Adrenal gland (tissue), 12 donors: ENCODE results near the gene APP. TPM values are rescaled to one million over a fixed set of nuclear protein-coding genes. Genes with fewer than 3 reads are reported as not detected.
"Not testable (repeated sequence)": the region's sequence is repeated elsewhere in the genome, so short reads cannot be mapped to it uniquely, and the experiment has no call there.

ENCODE experiments used
- DNase-seq, 7 donors: peaks; one replicate each; pipeline ENCODE4 v3.0.0-alpha.2; 2019 to 2020
- H3K27ac ChIP-seq, 5 donors: fragments of 200-600 bp; sonication (generic) in 4 of 5; 1 replicate in 3 of 5; 2 replicates in 2 of 5; pipeline versions ENCODE4 v1.5.1 to v1.8.0; 2016 to 2020; ENCODE audit warnings: mild to moderate bottlenecking in 1 of 5
- H3K27me3 ChIP-seq: fragments of 200-600 bp; 2 replicates; pipeline ENCODE4 v1.8.0; 2021
- H3K36me3 ChIP-seq, 2 donors: fragments of 200-600 bp; replicated peaks in 1 of 2; 1 replicate in 1 of 2; 2 replicates in 1 of 2; pipeline versions ENCODE4 v1.5.1 to v1.8.0; 2018 to 2022
- H3K4me1 ChIP-seq, 2 donors: fragments of 200-600 bp; replicated peaks in 1 of 2; 1 replicate in 1 of 2; 2 replicates in 1 of 2; pipeline versions ENCODE4 v1.5.1 to v1.8.0; 2018 to 2021
- H3K4me3 ChIP-seq, 4 donors: fragments of 200-600 bp; sonication (generic) in 3 of 4; one replicate each; pipeline ENCODE4 v1.5.1; 2016 to 2018
- H3K9me3 ChIP-seq, 3 donors: fragments of 200-600 bp; sonication (generic) in 1 of 3; replicated peaks in 1 of 3; 1 replicate in 2 of 3; 2 replicates in 1 of 3; pipeline versions ENCODE4 v1.5.1 to v1.8.0; 2016 to 2021
- POLR2A ChIP-seq, 2 donors: fragments of 450-650 bp; IDR thresholded peaks; one replicate each; pipeline ENCODE4 v1.6.1; 2017; ENCODE audit warnings: antibody characterized with exemption in 2 of 2, mild to moderate bottlenecking in 2 of 2, moderate library complexity in 1 of 2
- WGBS, 4 donors: extraction: QIAGEN DNeasy Blood & Tissue Kit in 2 of 4; methylation state at CpG; one replicate each; pipeline versions ENCODE4 v1.1.5 to v1.1.7; 2013 to 2017; 5-methylcytosine and 5-hydroxymethylcytosine counted together
- intact Hi-C, 2 donors: fragments of 100-400 bp; cut with DNase I; formaldehyde crosslinking; loops; one replicate each; pipeline versions ENCODE4 v1.14.1 to v1.15.0; 2022 to 2023
- polyA plus RNA-seq, 3 donors: library from polyadenylated mRNA; stranded (reverse); fragments of 200-250 nt in 2 of 3; fragments of 350-450 nt in 1 of 3; fragmentation: Illumina TruSeq in 1 of 3; extraction: RNeasy Lipid Tissue Mini Kit (QIAGEN cat#74804) in 1 of 3; gene quantifications; one replicate each; pipeline ENCODE4 v1.2.3, GENCODE V29; 2013 to 2014
- total RNA-seq, 9 donors: library from RNA; depleted of rRNA in 4 of 9; stranded (reverse); fragments of >200 nt in 4 of 9; fragments of 120-200 nt in 1 of 9; fragmentation: NEBNext Ultra II Directional in 1 of 9; extraction: Animal tissue kit (Norgen Biotek cat#: 25700) in 1 of 9; gene quantifications; one replicate each; pipeline versions ENCODE4 v1.1.0 to v1.2.4, GENCODE V29; 2013 to 2023
- TF ChIP-seq, protein P1 (sequence below), 6 experiments: fragments of 450-650 bp in 4 of 6; fragments of 200-600 bp in 2 of 6; sonication (generic) in 1 of 6; IDR thresholded peaks; 1 replicate in 5 of 6; 2 replicates in 1 of 6; pipeline versions ENCODE4 v1.5.1 to v1.8.0; 2016 to 2021; ENCODE audit warnings: antibody characterized with exemption in 6 of 6, mild to moderate bottlenecking in 2 of 6, moderate library complexity in 1 of 6
- donor health status: healthy with polysubstance abuse.
- donor health status: Bipolar disorder and iron deficiency.
- donor health status: DM: yes; HTN: yes; CAD: no.
- donor health status: DM: no; HTN: no; CAD: no.
- donor health status: DM: no; HTN: no; CAD: no.
- donor health status: DM: yes; HTN: yes; CAD: no.

Gene APP
- total and polyA plus RNA-seq, 12 donors = 161 to 1,079 (median 710) TPM

DNA sequence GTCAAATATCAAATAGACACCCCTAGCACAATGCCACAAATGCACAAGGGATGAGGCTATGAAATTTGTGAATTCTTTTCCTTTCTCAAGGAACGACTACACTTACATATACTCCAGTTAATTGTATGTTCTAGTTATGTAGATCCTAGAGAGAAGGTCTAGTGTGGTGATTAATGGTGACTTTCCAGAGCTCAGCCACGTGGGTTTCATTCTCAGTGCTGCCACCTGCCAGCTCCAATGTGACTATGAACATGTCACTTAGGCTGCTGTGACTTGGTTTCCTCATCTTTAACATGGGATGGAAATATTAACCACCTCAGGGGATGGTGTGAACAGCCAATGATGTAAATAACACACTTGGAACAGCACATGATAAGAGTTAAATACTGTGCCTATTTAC, 138.3 kb downstream of the APP start:
- no peak for DNase-seq
- H3K36me3 ChIP-seq = peaks cover 0 to 5% of the 10 kb centered on the region in 2 donors
- no peaks in the 10 kb centered on the region for H3K27me3 ChIP-seq
- 57 to 88% (median 65%) methylated on average over 2 of the region's 2 CpGs for WGBS, 4 donors
- no peaks in the 10 kb centered on the region for H3K9me3 ChIP-seq
- no peak overlapping the region for H3K4me3 ChIP-seq
- intact Hi-C loops = no loop called here
- no peak overlapping the region for H3K27ac ChIP-seq
- no peak for TF ChIP-seq POLR2A (IDR thresholded peaks at IDR 0.05)
- TF ChIP-seq, protein P1, sequence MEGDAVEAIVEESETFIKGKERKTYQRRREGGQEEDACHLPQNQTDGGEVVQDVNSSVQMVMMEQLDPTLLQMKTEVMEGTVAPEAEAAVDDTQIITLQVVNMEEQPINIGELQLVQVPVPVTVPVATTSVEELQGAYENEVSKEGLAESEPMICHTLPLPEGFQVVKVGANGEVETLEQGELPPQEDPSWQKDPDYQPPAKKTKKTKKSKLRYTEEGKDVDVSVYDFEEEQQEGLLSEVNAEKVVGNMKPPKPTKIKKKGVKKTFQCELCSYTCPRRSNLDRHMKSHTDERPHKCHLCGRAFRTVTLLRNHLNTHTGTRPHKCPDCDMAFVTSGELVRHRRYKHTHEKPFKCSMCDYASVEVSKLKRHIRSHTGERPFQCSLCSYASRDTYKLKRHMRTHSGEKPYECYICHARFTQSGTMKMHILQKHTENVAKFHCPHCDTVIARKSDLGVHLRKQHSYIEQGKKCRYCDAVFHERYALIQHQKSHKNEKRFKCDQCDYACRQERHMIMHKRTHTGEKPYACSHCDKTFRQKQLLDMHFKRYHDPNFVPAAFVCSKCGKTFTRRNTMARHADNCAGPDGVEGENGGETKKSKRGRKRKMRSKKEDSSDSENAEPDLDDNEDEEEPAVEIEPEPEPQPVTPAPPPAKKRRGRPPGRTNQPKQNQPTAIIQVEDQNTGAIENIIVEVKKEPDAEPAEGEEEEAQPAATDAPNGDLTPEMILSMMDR (IDR thresholded peaks at IDR 0.05) = no peak
- peaks cover 0 to 14% of the 10 kb centered on the region in 2 donors for H3K4me1 ChIP-seq

DNA sequence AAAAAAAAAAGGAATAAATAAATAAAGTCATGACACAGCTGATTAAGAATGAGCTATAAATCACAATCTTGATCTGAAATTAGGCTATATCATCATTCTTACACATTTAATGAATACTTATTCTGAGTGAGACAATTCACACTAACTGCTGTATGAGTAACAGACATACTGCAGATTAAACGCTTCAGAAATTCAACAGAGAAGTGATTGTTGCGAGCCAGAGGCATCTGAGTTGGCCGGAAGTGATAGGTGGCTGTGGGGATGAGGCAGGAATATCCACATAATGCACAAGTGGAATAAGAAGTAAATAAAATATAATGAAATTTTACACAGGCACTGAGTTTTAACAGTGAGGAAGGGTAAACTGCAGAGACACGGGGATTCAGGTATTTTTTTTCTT, 142.4 kb downstream of the APP start:
- H3K27me3 ChIP-seq = no peaks in the 10 kb centered on the region
- intact Hi-C loops = loop anchor here in 1 of 2 donors (10.0 kb wide), 1 partner anchor 127 kb away; no protein-coding TSS in a partner anchor
- peaks cover 0 to 16% of the 10 kb centered on the region in 2 donors for H3K4me1 ChIP-seq
- TF ChIP-seq, protein P1 (IDR thresholded peaks at IDR 0.05) = no peak
- no peak for TF ChIP-seq POLR2A (IDR thresholded peaks at IDR 0.05)
- H3K4me3 ChIP-seq = no peak overlapping the region
- H3K9me3 ChIP-seq = no peaks in the 10 kb centered on the region
- H3K27ac ChIP-seq = no peak overlapping the region
- WGBS, 4 donors = 89 to 96% (median 93%) methylated on average over 4 of the region's 4 CpGs
- no peak for DNase-seq
- H3K36me3 ChIP-seq = peaks cover 0 to 5% of the 10 kb centered on the region in 2 donors

DNA sequence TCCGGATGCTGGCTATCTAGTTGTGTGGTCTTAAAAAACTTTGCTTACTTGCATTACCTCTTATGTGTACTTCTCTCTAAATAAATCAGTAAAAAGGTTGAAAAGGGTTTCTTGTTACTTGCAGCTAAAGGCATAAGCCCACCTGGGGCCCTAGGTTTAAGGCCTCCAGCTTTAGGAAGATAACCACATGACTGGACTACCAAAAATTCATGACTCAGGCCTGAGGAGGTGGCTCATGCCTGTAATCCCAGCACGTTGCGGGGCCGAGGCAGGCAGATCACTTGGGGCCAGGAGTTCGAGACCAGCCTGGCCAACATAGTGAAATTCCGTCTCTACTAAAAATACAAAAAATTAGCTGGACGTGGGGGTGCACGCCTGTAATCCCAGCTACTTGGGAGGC, 142.9 kb downstream of the APP start:
- no peaks in the 10 kb centered on the region for H3K27me3 ChIP-seq
- WGBS, 4 donors = 92 to 97% (median 96%) methylated on average over 8 of the region's 8 CpGs
- DNase-seq = no peak
- intact Hi-C loops = loop anchor here in 1 of 2 donors (10.0 kb wide), 1 partner anchor 127 kb away; no protein-coding TSS in a partner anchor
- H3K4me1 ChIP-seq = peaks cover 0 to 16% of the 10 kb centered on the region in 2 donors
- H3K27ac ChIP-seq = no peak overlapping the region
- H3K9me3 ChIP-seq = no peaks in the 10 kb centered on the region
- H3K4me3 ChIP-seq = no peak overlapping the region
- no peak for TF ChIP-seq POLR2A (IDR thresholded peaks at IDR 0.05)
- TF ChIP-seq, protein P1 (IDR thresholded peaks at IDR 0.05) = no peak
- H3K36me3 ChIP-seq = peaks cover 0 to 5% of the 10 kb centered on the region in 2 donors

DNA sequence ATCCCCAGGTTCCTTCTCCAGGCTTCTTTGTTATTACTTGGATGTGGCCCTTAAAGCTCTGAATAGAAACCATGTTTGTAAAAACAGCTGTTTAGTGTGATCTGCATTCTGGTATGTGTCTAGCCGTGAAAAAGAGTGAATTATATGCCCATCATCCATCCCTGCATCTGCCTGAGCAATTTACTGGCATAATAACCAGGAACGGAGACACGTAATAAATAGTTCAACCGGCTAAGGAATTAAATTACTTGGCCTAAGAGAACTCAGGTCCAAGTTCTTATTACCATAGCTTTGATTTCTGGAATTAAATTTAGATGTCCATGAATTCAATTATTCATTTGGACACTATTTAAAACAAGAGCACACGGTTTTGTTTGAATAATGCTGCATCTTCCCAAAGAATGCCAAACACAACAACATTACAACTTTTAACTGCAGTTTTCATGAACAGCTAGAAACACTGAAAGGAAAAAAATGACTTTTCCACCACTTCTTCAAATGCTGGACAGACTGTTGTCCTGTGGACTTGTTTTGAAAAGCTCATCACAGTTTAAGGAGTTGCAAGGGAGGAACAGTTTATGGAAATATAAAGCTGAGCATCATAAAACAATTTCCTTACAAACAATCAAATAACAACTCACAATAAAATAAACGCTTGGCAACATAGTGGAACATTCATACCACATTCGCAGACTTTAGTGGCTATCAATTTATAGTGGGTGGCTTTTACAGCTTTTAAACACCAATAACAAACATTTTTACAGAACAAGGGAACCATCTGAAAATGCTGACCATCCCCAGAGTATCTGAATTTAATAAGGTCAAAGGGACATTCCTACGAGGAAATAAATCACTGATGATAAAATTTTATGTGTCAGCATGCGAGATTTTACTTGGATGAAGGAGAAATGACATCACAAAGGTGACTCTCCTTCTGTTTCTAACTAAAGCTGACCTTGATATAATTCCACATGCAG, 144.7 kb downstream of the APP start:
- intact Hi-C loops = loop anchor here in 1 of 2 donors (10.0 kb wide), 1 partner anchor 129 kb away; no protein-coding TSS in a partner anchor
- peaks cover 0 to 17% of the 10 kb centered on the region in 2 donors for H3K36me3 ChIP-seq
- DNase-seq = no peak
- H3K27me3 ChIP-seq = no peaks in the 10 kb centered on the region
- H3K27ac ChIP-seq = no peak overlapping the region
- no peak overlapping the region for H3K4me3 ChIP-seq
- TF ChIP-seq, protein P1 (IDR thresholded peaks at IDR 0.05) = no peak
- peaks cover 0 to 16% of the 10 kb centered on the region in 2 donors for H3K4me1 ChIP-seq
- WGBS, 4 donors = 53 to 66% (median 55%) methylated on average over 9 of the region's 9 CpGs
- no peaks in the 10 kb centered on the region for H3K9me3 ChIP-seq

DNA sequence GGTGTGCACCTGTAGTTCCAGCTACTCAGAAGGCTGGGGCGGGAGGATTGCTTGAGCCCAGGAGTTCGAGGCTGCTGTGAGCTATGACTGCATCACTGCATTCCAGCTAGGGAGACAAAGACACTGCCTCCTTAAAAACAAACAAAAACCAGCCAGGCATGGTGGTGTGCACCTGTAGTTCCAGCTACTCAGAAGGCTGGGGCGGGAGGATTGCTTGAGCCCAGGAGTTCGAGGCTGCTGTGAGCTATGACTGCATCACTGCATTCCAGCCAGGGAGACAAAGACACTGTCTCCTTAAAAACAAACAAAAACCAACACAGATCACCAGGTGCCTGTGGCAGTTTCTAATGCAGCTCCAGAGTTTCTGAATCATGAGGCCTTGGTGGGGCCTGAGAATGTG, 147.2 kb downstream of the APP start:
- intact Hi-C loops = loop anchor here in 1 of 2 donors (10.0 kb wide), 1 partner anchor 131 kb away; no protein-coding TSS in a partner anchor
- DNase-seq, H3K9me3 ChIP-seq, H3K4me3 ChIP-seq, H3K27ac ChIP-seq, H3K27me3 ChIP-seq: not testable (repeated sequence)
- 93 to 97% (median 94%) methylated on average over 4 of the region's 4 CpGs for WGBS, 4 donors
- Histone ChIP-seq H3K36me3 (peaks cover 0 to 21% of the 10 kb centered on the region in 2 donors), H3K4me1 (peaks cover 0 to 16% of the 10 kb centered on the region in 2 donors)

DNA sequence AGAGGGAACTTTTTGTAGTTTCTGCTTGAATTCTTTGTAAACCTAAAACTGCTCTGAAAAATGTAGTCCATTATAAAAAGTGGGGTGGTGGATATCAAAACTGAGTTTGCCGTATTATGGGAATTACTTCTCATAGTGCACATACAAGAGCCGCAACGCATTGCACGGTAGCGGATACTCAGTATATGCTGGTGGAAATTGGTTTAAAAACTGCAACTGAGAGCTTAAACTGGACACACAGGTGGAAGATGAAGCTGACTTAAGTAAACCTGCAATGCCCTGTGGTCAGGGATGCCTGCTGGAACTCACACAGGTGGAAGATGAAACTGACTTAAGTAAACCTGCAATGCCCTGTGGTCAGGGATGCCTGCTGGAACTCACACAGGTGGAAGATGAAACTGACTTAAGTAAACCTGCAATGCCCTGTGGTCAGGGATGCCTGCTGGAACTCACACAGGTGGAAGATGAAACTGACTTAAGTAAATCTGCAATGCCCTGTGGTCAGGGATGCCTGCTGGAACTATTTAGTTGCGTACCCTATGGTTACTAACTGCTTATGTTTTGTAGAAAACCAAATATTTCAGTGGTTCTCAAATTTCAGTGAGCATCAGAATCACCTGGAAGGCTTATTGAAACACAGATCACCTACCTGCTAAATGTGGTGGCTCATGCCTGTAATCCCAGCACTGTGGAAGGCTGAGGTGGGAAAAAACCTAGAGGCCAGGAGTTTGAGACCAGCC, 147.8 kb downstream of the APP start:
- H3K27ac ChIP-seq, H3K4me3 ChIP-seq, H3K27me3 ChIP-seq, H3K9me3 ChIP-seq, DNase-seq: not testable (repeated sequence)
- WGBS, 4 donors = 95 to 99% (median 98%) methylated on average over 6 of the region's 6 CpGs
- H3K36me3 ChIP-seq = peaks cover 0 to 18% of the 10 kb centered on the region in 2 donors
- peaks cover 0 to 16% of the 10 kb centered on the region in 2 donors for H3K4me1 ChIP-seq
- intact Hi-C loops = loop anchor here in 1 of 2 donors (10.0 kb wide), 1 partner anchor 132 kb away; no protein-coding TSS in a partner anchor
